Neural progenitor cell (in vitro differentiated cells): ENCODE results near the gene GRK3.

Experiments
- EZH2 ChIP-seq: fragments of 200-600 bp; sonication (generic); IDR thresholded peaks from 2 replicates; pipeline ENCODE4 v1.6.1; 2017; ENCODE audit warnings: antibody characterized with exemption, mild to moderate bottlenecking, moderate library complexity
- TF ChIP-seq, protein P1 (sequence below): fragments of 200-600 bp; sonication (generic); IDR thresholded peaks from 2 replicates; pipeline ENCODE4 v1.5.1; 2017; ENCODE audit warnings: antibody characterized with exemption, mild to moderate bottlenecking

DNA sequence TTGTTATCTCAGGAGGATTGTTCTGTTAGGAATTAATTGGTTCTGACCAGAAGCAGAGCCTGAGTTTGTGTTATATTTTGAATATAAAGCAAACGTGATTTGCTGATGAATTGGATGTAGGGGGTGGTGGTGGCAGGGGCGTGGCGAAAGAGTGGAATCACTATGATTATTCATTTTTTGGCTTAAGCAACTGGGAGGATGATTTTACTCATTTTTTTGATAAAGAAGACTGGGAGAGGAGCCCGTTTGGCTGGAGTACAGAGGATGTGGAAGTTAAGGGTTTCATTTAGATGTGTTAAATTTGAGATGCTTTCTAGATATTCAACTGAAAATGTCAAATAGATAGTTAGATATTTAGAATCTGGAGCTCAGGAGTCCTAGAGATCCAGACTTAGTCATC lies 94.2 kb downstream of the GRK3 start:
- TF ChIP-seq, protein P1, sequence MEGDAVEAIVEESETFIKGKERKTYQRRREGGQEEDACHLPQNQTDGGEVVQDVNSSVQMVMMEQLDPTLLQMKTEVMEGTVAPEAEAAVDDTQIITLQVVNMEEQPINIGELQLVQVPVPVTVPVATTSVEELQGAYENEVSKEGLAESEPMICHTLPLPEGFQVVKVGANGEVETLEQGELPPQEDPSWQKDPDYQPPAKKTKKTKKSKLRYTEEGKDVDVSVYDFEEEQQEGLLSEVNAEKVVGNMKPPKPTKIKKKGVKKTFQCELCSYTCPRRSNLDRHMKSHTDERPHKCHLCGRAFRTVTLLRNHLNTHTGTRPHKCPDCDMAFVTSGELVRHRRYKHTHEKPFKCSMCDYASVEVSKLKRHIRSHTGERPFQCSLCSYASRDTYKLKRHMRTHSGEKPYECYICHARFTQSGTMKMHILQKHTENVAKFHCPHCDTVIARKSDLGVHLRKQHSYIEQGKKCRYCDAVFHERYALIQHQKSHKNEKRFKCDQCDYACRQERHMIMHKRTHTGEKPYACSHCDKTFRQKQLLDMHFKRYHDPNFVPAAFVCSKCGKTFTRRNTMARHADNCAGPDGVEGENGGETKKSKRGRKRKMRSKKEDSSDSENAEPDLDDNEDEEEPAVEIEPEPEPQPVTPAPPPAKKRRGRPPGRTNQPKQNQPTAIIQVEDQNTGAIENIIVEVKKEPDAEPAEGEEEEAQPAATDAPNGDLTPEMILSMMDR, result no peak
- no peak for TF ChIP-seq EZH2
